ENCODE measurements around the gene MIA3.

Gene MIA3

GRCh38 chr1:222610728-222611127, 7.2 kb upstream of the MIA3 start:
- no peak for TF ChIP-seq POLR2A (IDR thresholded peaks at IDR 0.05; ENCODE audit: low read depth, low read length)
- FAIRE-seq (no peak), DNase-seq (ENCODE audit: insufficient read length, low spot score) (no peak)

- TF ChIP-seq POLR2A (IDR thresholded peaks at IDR 0.05; ENCODE audit: low read depth, low read length): no peak
- no peak for FAIRE-seq
- no peak for DNase-seq (ENCODE audit: insufficient read length, low spot score)
Measured at GRCh38 chr1:222613627-222614026, 4.3 kb upstream of the MIA3 start.

- DNase-seq (ENCODE audit: insufficient read length, low spot score) (no peak), FAIRE-seq (no peak)
- TF ChIP-seq POLR2A (IDR thresholded peaks at IDR 0.05; ENCODE audit: low read depth, low read length): no peak
Measured at GRCh38 chr1:222616525-222616924, 1.4 kb upstream of the MIA3 start.

- TF ChIP-seq POLR2A (IDR thresholded peaks at IDR 0.05; ENCODE audit: low read depth, low read length): peak; percentile 62; the same call in 1 of the 2 replicates
- FAIRE-seq: peak; percentile 66
- DNase-seq (ENCODE audit: insufficient read length, low spot score): peak; percentile 93
Measured at GRCh38 chr1:222617367-222617951, 438 bp upstream of the MIA3 start.

GRCh38 chr1:222618880-222619596, 1.1 kb downstream of the MIA3 start:
- DNase-seq (ENCODE audit: insufficient read length, low spot score): no peak
- no peak for TF ChIP-seq POLR2A (IDR thresholded peaks at IDR 0.05; ENCODE audit: low read depth, low read length)
- FAIRE-seq: no peak

- no peak for FAIRE-seq
- no peak for DNase-seq (ENCODE audit: insufficient read length, low spot score)
- TF ChIP-seq POLR2A (IDR thresholded peaks at IDR 0.05; ENCODE audit: low read depth, low read length): no peak
Measured at GRCh38 chr1:222620566-222620965, 2.7 kb downstream of the MIA3 start.

- FAIRE-seq: no peak
Measured at GRCh38 chr1:222622765-222623164, 4.9 kb downstream of the MIA3 start.

GRCh38 chr1:222623458-222623857, 5.6 kb downstream of the MIA3 start:
- DNase-seq (ENCODE audit: insufficient read length, low spot score) (no peak), FAIRE-seq (no peak)
- no peak for TF ChIP-seq POLR2A (IDR thresholded peaks at IDR 0.05; ENCODE audit: low read depth, low read length)

More at GRCh38 chr1:222622765-222623164, 4.9 kb downstream of the MIA3 start:
- DNase-seq (ENCODE audit: insufficient read length, low spot score): no peak
- no peak for TF ChIP-seq POLR2A (IDR thresholded peaks at IDR 0.05; ENCODE audit: low read depth, low read length)

GRCh38 chr1:222624214-222624613, 6.3 kb downstream of the MIA3 start:
- FAIRE-seq: no peak
- no peak for DNase-seq (ENCODE audit: insufficient read length, low spot score)

GRCh38 chr1:222627232-222627631, 9.3 kb downstream of the MIA3 start:
- no peak for TF ChIP-seq POLR2A (IDR thresholded peaks at IDR 0.05; ENCODE audit: low read depth, low read length)

More at GRCh38 chr1:222624214-222624613, 6.3 kb downstream of the MIA3 start:
- TF ChIP-seq POLR2A (IDR thresholded peaks at IDR 0.05; ENCODE audit: low read depth, low read length): no peak

GRCh38 chr1:222629921-222630535, 12.1 kb downstream of the MIA3 start:
- no peak for FAIRE-seq
- DNase-seq (ENCODE audit: insufficient read length, low spot score): no peak
- TF ChIP-seq POLR2A (IDR thresholded peaks at IDR 0.05; ENCODE audit: low read depth, low read length): no peak

More at GRCh38 chr1:222627232-222627631, 9.3 kb downstream of the MIA3 start:
- no peak for FAIRE-seq
- no peak for DNase-seq (ENCODE audit: insufficient read length, low spot score)

GRCh38 chr1:222631611-222632208, 13.8 kb downstream of the MIA3 start:
- no peak for TF ChIP-seq POLR2A (IDR thresholded peaks at IDR 0.05; ENCODE audit: low read depth, low read length)
- no peak for FAIRE-seq
- no peak for DNase-seq (ENCODE audit: insufficient read length, low spot score)

- no peak for FAIRE-seq
- no peak for TF ChIP-seq POLR2A (IDR thresholded peaks at IDR 0.05; ENCODE audit: low read depth, low read length)
- DNase-seq (ENCODE audit: insufficient read length, low spot score): no peak
Measured at GRCh38 chr1:222632749-222633148, 14.9 kb downstream of the MIA3 start.

Data from H54 (cell line).